Suppressor macrophage treated with lipopolysaccharide for 1 hour (primary cell): Measurements from ENCODE around the gene C19orf81.
A peak's percentile ranks its signal among the peaks of the same experiment; 100 is the strongest.

Experiments used
- DNase-seq, 3 donors: peaks; one replicate each; pipeline ENCODE4 v3.0.0-alpha.2; 2020 to 2022

Gene C19orf81

DNA sequence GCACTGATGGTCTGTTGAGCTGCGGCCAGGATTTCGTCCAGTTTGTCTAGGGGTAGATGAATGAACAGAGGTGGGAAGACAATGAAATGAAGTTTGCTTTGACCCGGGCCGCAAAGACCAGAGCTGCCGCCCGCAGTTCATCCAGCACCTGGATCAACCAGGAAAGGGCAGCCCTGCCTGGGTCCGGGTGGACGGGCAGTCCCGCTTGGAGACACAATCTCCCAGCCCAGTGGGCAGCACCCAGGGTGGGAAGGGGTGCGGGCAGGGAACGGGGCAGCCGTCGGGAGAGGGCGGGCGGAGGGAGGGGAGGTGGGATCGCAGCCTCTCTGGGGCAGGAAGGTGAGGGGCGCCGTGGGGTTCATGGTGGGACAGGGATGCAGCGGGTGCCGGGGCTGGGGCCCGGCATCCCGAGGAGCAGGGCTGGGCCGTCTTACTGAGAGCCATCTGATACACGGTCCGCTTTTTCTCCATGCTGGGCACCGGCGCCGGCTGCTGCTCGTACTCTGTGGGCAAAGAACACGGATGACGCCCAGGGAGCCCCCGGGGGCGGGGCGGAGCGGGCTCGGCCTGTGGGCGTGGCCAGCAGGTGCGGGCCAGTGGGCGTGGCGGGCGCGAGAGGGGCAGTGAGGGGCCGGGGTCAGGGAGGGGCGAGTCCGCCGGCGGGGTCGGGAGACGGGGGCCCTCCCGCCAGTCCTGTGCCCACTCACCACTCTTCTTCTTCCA lies 37.2 kb downstream of the C19orf81 start:
- no peak for DNase-seq

DNA sequence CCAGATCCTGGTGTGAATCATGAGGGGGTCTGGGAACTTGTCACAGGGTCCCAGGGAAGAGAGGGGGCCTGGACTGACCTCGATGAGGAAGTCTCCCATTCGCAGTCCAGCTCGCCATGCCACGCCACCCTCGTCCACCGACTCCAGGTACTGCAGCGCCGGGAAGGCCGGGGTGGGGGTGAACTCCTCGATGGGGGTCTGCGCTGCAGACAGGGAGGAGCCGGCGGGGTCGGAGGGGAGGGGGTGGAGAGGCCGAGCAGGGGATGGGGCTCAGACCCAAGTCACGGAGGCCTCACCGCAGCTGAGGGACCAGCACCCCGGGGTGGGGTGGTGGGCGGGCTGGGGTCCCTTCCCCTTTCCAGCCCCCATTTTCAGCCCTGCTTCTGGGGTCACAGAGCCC lies 39.5 kb downstream of the C19orf81 start:
- DNase-seq = no peak

DNA sequence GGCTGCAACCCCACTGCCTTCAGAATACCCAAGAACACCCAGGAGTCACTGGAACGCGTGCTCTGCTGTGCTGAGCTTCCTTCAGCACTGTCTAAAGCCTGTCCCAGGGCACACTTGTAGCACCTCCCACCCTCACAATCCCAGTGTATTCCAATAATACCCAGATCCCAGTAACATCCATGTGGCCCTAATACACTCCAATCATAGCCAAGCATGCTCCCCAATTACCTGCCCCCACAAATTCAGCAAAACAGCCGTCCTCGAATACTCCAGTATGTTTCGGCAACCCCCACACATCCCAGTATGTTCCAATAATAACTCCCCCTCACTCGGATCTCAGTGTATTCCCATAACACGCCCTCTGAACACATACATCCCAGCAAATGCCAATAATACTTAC lies 41.2 kb downstream of the C19orf81 start:
- DNase-seq = no peak

DNA sequence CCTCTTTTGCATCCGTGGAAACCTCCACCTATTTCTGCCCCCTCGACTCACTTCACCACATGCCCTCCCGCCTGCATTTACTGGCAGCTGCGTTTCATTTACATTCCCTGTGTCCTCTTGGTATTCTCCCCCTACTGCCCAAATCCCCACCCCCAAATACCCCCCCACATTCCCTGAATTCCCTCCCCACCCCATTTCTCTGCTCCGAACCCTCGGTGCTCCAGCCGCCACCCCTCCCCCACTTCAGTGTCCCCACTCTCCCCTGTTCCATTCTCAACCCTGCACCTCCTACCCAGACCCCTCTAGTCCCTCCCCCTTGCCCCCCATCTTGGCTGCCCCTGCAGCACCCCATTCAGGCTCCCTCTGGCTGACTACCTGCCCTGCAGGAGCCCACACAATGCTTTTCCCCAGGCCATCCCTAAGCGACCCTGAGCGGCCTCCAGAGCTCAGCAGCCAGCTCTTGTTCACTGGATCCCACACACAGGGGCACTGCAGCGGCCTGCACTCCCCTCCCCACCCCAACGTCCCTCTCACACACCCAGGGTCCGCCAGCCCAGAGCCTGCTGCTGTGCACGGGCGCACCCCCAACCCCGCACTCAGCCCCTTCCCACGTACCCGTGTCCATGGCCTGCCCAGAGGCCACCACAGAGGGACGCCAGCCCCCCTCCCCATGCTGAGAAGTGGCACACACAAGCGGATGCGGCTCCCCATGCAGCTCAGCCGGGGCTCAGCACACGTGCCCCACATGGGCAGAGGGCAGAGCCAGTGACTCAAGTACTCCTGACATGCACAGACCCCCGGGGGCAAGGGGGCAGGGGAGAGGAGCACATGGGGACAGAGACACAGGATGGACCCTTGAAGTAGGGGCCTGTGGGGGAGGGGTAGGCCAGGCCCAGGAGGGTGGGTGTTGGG lies 44.1 kb downstream of the C19orf81 start:
- DNase-seq = no peak

DNA sequence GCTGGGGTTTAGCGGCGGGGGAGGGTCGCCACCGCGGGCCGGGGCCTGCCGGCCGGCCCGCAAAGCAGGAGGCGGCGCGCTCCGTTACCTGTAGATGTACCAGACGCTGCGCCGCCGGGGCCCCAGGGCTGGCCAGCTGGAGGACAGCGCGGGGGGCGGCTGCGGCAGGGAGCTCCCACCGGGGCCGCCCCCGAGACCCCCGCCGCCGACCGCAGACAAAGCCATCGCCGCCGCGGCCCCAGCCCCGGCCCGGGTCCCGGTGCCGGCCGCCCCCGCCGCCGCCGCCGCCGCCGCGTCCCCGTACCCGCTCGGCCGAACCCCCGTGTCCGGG lies 45.5 kb downstream of the C19orf81 start:
- DNase-seq = no peak

DNA sequence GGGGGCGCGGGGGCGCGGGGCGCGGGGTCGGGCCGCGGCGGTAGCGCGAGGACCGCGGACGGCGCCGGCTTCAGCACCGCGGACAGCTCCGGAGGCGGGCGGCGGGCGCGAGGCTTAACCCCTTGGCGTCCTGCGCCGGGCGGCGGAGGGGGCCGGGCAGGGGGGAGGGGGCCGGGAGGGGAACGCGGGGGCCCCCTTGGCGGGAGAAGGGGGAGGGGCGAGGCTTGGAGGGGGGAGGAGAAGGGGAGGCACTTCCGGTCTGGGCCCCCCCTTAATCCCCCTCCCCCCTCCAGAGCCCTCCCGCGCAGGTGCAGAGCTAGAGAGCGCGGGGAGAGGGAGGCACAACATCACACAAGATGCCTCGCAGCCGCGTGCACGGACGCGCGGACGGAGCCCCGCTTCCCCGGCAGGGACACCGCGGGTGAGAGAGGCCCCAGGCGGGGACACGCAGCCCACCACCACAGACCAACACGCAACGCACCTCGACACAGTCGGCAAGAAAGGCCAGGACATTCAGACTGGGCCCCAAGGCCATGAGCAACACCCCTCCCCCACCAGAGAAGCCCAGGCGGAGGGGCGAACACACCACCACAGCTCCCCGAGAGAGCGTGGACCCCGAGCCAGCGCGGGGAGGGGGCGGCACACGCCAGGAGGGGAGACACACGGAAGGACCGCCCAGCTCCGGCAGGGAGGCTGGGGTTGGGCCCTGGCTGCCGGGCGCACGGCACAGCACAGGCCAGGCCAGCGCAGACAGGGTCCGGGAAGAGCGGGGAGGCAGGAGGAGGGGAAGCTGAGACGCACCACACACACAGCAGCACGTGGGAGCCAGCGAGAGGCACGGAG lies 46.2 kb downstream of the C19orf81 start:
- DNase-seq = peak in 2 of 3 donors; percentile 38 to 58

DNA sequence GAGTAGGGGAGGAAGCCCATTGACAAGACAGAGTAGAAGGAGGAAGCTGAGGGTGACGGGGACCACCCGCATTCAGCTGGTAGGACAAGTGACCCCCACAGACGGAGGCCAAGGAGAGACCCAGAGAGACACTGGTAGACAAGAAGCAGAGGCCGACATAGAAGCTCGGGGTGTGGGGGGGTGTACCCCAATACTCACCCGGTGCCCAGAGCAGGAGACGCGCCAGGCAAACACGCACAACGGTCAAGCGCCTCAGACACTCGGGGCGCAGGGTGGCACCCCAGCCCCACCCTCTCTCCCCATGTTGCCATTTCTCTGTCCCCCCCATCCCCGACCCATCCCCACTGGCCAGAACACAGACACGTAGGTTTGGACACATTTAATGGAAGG lies 46.8 kb downstream of the C19orf81 start:
- DNase-seq = no peak

DNA sequence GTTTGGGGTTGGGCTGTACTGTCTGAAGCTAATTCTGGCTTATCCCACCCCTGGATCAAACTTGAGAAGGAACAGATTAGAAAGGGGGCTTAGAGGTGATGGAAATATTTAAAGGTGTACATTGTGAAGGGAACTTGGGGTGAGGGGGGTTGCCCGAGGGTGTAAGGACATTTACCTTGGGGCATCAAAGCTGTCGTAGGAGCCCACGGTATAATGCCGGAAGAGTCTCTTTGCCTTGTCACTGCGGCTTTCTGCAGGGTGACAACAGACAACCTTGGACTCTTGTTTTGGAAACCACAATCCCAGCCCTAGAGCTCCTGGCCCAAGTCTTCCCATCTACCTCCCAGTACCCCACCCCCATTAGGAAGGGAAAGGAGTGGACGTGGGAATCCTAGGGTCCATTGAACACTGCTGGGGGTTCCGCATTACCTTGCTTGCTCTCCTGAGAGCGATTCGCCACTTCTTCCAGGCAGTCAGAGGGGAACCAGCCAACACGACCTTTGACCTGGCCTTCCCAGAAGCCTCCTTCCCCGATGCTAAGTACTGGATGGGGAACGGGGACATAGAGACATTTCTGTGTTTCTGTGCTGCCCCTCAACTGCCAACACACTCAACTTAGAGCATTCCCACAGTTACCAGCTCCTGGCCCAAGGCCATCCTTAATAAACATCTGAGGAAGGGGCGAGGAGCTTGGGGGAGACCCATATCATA lies 48.3 kb downstream of the C19orf81 start:
- no peak for DNase-seq

DNA sequence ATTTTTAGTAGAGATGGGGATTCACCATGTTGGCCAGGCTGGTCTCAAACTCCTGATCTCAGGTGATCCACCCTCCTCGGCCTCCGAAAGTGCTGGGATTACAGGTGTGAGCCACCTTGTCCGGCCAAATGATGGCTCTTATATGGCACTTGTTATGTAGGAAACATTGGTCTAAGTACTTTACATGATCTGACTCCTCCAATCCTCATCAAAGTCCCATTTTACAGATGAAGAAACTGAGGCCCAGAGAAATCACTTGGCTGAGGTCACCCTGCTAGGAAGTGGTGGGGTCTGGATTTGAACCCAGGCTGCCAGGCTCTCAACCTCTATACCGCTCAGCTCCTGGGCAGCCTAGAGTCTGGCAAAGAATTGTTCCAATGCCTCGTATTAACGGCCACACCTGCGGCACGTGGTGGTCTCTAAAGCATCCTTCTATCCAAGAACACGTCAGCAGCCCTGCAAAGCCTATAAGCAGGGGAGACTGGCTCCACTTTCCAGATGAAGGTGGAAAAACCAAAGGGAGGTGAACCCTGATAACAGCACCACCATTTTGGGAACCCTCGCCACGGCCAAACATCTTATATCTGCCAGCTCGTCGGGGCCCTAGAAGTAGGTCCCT lies 52.2 kb downstream of the C19orf81 start:
- DNase-seq = no peak

DNA sequence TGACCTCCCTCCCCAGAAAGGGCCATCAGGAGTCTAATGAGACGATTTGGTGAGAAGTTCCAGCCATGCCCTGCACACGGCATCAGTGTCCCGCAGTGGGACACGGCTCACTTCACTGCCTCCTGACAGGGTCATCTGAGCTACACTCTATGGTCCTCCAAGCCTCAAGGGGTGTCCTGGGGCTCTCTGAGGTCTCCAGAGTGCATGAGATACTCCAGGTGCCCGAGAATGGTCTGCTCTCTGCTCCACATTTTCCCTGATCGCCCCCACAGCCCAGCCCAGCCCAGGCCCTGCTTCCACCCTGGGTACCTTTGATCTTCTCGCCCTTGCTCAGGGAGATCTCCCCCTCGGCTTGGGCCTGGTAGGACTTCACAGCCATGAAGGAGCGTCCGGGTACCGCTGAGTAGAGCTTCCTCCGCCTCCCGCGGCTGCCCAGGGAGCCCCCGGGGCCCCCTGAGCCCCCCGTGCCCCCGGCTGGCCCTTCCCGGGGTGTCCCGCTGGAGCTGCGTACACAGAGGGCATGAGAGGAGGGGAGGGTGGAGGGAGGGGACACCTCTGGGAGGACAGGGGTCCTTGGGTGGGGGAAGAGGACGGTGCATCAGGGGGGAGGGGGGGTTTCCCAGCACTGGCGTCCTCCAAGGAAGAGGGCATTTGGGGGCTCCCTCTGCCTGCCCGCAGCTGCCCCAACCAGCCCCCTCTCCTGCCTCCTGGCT lies 53.1 kb downstream of the C19orf81 start:
- no peak for DNase-seq

DNA sequence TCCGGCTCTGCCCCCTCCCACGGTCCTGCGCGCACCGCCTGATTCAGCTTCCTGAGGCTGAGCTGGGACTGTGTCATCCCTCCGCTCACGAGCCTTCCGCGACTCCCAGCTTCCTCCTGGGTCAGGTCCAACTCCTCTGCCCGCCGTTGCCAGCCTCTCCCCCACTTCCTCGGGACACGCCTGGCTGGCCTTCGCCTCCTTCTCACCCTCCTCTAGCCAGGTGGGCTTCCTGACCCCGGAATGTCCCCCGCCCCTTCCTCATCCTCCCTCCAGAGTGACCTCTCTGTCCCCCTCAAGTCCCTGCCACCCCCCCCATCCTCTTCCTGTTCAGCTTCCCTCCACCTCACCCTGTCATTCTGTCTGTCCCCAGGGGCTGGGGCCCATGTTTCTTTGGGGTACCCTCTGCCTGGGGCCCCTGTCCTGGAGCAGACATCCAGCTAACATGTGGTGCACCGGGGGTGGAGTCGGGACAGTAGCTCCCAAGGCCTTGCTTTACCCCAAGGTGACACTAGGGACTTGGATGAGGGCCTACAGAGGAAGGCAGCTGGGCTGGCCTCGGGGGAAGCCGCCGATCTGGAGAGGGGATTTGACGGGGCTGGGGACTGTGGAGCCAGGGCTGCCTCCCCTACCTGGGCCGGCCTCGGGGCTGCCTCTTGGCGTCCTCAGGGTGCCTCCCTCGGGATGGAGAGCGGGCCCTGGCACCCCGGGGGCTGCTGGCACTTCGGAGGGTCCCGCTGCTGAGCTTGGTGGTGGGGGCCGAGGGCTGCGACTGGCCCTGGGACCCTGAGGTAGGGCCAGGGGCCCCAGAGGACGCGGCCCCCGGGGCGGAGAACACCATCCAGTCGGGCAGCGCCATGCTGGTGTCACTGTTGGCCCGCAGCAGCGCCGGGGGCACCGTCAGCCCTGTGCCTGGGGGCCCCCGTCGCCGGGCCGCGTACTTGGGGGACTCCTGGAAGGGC lies 53.9 kb downstream of the C19orf81 start:
- peak; percentile 75 to 86 (median 78) for DNase-seq

DNA sequence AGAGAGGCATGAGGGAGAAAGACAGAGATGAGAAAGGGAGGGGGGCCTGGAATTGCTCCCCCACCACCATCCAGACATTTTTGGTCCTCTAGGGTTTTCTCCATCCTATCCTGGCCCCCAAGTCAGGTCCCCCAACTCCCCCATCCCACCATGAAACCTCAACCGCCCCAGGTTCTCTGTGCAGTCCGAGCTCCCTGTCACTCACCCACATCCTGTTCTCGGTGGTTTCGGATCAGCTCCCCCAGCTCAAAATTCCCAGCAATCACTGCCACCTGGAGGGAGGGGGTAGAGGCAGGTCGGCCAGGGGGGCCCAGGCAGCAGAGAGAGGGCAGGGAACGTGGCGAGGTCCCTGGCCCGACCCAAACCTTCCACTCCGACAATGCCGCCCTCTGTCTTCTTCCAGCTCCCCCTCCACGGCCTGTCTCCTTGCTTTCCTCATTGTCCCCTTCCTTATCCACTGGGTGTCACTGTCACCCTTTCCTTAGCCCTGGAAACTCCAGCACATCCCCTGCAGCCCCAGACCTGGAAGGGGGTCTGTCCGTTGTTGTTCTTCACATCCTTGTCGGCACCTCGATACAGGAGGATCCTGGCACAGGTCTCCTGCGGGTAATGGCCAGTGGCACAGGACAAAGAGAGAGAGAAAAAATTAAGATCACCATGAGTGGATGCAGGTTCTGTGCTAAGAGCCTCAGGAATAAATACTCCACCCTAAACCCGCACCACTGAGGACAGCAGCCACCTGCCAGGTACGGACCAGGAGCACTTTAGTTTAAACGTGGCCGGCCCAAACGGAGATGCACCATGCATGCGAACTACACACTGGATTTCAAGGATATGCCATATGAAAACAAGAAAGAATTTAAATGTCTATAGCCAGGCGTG lies 54.9 kb downstream of the C19orf81 start:
- peak in 1 of 3 donors; percentile 28 for DNase-seq

DNA sequence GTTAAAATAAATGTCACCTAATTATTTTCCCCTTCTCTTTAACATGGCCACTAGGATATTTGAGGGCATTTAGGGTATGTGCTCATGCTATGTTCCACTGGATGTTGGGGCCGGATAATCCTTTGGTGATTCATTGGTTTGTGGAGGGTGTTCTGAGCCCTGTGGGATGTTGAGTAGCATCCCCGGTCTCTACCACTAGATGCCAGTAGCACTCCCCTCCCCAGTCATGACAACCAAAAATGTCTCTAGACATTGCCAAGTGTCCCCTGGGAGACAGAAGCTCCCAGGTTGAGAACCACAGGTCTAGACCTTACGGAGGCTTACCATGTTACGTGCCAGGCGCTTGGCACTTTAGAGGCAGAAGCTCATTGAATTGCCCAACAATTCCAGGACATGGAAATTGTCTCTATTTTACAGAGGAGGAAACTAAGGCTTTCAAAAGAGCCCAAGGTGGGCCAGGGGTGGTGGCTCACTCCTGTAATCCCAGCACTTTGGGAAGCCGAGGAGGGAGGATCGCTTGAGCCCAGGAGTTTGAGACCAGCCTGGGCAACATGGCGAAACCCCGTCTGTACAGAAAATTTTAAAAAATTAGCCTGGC lies 56.3 kb downstream of the C19orf81 start:
- DNase-seq = peak; percentile 70 to 80 (median 78)

DNA sequence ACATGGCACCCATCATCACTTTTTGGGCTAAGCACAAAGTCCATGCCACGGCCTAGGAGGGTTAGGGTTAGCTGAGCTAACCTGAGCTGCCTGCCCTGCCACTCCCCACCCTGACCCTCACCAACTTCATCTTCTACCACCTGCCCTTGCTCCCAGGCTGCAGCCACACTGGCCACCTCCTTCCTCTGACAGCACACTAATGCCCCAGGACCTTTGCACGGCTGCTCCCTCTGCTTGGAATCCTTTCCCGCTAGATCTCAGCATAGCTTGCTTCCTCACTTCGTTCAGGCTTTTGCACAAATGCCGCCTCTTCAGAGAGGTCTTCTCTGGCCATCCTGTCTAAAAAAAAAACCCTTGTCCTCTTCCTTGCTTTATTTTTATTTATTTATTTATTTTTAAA lies 57.1 kb downstream of the C19orf81 start:
- no peak for DNase-seq

DNA sequence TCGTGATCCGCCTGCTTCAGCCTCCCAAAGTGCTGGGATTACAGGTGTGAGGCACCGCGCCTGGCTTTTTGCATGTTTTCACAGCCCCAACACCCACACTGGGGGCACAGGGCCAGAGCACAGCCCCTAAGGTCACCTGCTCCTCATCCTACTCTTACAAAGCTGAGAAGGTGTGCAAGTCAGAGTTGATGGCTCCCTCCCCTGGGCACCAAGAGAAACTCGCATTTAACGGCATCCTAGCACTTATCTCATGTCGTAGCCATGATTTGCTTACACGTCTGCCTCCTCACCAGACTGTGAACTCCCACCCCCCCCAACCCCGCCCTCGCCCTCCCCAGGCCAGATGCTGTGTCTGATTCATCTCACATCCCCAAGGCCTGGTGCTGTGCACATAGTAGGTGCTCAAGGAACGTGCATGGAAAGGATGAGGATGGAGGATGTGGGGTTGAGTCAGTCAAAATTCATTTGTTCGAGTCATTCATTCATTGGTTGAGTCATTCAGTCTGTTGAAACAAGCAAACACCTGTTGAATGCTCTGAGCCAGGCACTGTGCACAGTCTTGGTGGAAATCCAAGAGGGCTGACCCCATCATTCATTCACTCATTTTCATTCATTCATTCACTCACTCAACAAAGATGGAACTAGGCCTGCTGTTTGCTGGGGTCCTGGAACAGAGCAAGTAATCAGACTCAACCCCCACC lies 59.1 kb downstream of the C19orf81 start:
- no peak for DNase-seq
